Panc1 (cell line): ENCODE results near the gene AHNAK. TPM values are rescaled to one million over a fixed set of nuclear protein-coding genes. Genes with fewer than 3 reads are reported as not detected.

Experiments
- ATAC-seq: fragments of 200-7000 bp; cut with Tn5 transposase; 2 replicates; pipeline ENCODE4 v1.9.1; 2020; ENCODE audit warnings: mild to moderate bottlenecking, moderate library complexity
- BruUV-seq: library from RNA; stranded (reverse); fragments of 400-500 nt; replicated peaks from 2 replicates; lab custom pipeline; 2021; lab: Mats Ljungman, UMichigan
- CTCF ChIA-PET: fragments of 300-600 bp; sonication (Branson Sonifier 250); formaldehyde crosslinking; loops from one replicate; lab custom pipeline; 2022; ENCODE audit warnings: antibody characterized with exemption; lab: Charles Lee
- POLR2A ChIA-PET: fragments of 300-600 bp; sonication (Branson Sonifier 250); formaldehyde crosslinking; loops from one replicate; lab custom pipeline; 2022; ENCODE audit warnings: antibody characterized with exemption; lab: Charles Lee
- DNase-seq: peaks from one replicate; pipeline ENCODE4 v3.0.0-alpha.2; 2010; ENCODE audit warnings: low read depth, low spot score
- H3K27ac ChIP-seq: 2 replicates; pipeline ENCODE4 v1.5.1; 2011; ENCODE audit warnings: mild to moderate bottlenecking, low read length, inconsistent platforms
- H3K27me3 ChIP-seq: fragments of 200-500 bp; sonication (Bioruptor generic); 2 replicates; pipeline ENCODE4 v1.6.0; 2014; ENCODE audit warnings: low read length, inconsistent platforms; ENCODE audit not compliant: control insufficient read depth, insufficient read depth
- H3K36me3 ChIP-seq: fragments of 200-500 bp; sonication (Bioruptor generic); 2 replicates; pipeline ENCODE4 v1.5.1; 2014; ENCODE audit warnings: inconsistent platforms, mild to moderate bottlenecking, low read length, moderate library complexity; ENCODE audit not compliant: control insufficient read depth, insufficient read depth
- H3K4me1 ChIP-seq: 2 replicates; pipeline ENCODE4 v1.5.1; 2011; ENCODE audit warnings: inconsistent platforms, mild to moderate bottlenecking, low read length, moderate library complexity; ENCODE audit not compliant: control insufficient read depth, insufficient read depth
- H3K4me3 ChIP-seq, 2 experiments: 2 replicates each; pipeline ENCODE4 v1.5.1; 2011 to 2012; ENCODE audit warnings: low read depth in 2 of 2, low read length in 2 of 2, mild to moderate bottlenecking in 2 of 2, inconsistent platforms in 1 of 2, moderate library complexity in 1 of 2
- H3K9me3 ChIP-seq: fragments of 200-500 bp; sonication (Bioruptor generic); 2 replicates; pipeline ENCODE4 v1.5.1; 2014; ENCODE audit warnings: low read depth, mild to moderate bottlenecking, inconsistent platforms, low read length, moderate library complexity; ENCODE audit not compliant: control insufficient read depth, insufficient read depth
- POLR2AphosphoS5 ChIP-seq: IDR thresholded peaks from 2 replicates; pipeline ENCODE4 v1.6.1; 2012; ENCODE audit warnings: mild to moderate bottlenecking, low read depth, low read length, moderate library complexity
- REST ChIP-seq, 2 experiments: IDR thresholded peaks; 2 replicates each; pipeline ENCODE4 v1.6.1; 2011 to 2012; ENCODE audit warnings: low read depth in 2 of 2, control low read depth in 1 of 2, low read length in 1 of 2, mild to moderate bottlenecking in 1 of 2, moderate library complexity in 1 of 2; ENCODE audit not compliant: insufficient read depth in 1 of 2
- SIN3A ChIP-seq: IDR thresholded peaks from 2 replicates; pipeline ENCODE4 v1.6.1; 2012; ENCODE audit warnings: low read depth, mild to moderate bottlenecking, low read length, moderate library complexity, borderline replicate concordance; ENCODE audit not compliant: insufficient read depth
- TCF7L2 ChIP-seq: IDR thresholded peaks from 2 replicates; pipeline ENCODE4 v1.6.1; 2011; ENCODE audit warnings: mild to moderate bottlenecking, low read depth, low read length, inconsistent platforms
- in situ Hi-C: cut with HindIII; loops from 2 replicates; pipeline ENCODE4 v1.10.0; 2016; ENCODE audit warnings: low sequenced_read_pairs, low pct_unique_long_range_greater_than_20kb
- intact Hi-C: fragments of 100-400 bp; cut with micrococcal nuclease; formaldehyde crosslinking; loops from one replicate; pipeline ENCODE4 v1.10.0; 2022; ENCODE audit not compliant: unreplicated experiment
- total RNA-seq: library from RNA; stranded (reverse); gene quantifications from one replicate; pipeline ENCODE4 v1.2.1, GENCODE V29; 2021; ENCODE audit not compliant: unreplicated experiment
- TF ChIP-seq, protein P1 (sequence below): fragments of 450-650 bp; IDR thresholded peaks from 2 replicates; pipeline ENCODE4 v1.5.1; 2017; ENCODE audit warnings: mild to moderate bottlenecking

AHNAK gene
- total RNA-seq, 1 experiment from 2014 or later, result 844 TPM

DNA sequence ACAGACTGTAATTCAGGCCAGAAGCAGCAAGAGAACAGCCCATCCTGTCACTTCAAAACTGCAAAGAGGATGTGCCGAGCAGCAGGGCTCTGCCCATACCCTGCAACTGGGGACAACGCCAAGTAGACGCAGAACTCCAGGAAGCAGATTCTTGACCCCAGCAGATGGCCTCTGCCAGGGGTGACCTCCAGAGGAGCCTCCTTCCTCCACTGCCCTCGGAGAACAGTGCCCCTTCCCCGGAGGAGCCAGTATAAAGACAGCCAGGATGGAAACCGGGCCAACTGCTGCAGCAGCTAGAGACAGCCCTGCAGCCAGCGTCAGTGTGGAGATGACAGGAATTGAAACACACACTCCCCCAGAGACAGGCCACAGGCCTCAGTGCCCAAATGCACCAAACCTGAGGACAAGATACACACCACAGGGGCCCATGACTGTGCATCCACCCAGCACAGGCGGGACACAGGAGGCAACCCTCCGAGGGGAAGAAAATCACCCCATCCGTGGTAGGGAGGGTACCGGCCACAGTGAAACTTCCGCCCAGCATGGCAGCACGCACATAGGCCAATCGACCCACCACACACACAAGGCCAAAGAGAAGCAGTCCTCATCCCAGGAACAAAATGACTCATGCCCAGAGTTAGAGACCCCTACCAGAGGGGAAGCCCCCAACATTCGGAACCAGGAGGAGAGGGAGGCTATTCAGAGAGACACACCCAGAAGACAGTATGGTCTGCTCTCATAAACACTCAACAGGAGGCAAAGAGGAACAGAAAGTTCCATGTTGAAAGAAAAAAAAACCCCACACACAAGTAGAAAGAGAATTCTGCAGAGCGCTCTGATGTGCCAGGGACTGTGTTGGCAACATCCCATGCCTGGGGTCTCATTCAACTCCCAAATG is 5.6 kb downstream of the AHNAK start:
- POLR2A ChIA-PET, result interaction anchor here (0.6 to 0.7 kb wide), 2 partner anchors 81 to 138 kb away, joined by 3 to 7 read pairs; no protein-coding TSS in a partner anchor
- peaks cover 51% of the 10 kb centered on the region for H3K4me1 ChIP-seq

More for the DNA sequence above, 5.6 kb downstream of the AHNAK start:
- Histone ChIP-seq H3K27ac (peak overlapping the region; percentile 96), H3K36me3 (peaks cover 6% of the 10 kb centered on the region; the same call in 1 of the 2 replicates), H3K9me3 (no peaks in the 10 kb centered on the region), H3K27me3 (no peaks in the 10 kb centered on the region), H3K4me3 (peak overlapping the region; percentile 80 to 98)
- CTCF ChIA-PET, result interaction anchor here (2.4 to 2.9 kb wide), 2 partner anchors 11 to 116 kb away, joined by 13 to 29 read pairs; no protein-coding TSS in a partner anchor
- TF ChIP-seq, protein P1, sequence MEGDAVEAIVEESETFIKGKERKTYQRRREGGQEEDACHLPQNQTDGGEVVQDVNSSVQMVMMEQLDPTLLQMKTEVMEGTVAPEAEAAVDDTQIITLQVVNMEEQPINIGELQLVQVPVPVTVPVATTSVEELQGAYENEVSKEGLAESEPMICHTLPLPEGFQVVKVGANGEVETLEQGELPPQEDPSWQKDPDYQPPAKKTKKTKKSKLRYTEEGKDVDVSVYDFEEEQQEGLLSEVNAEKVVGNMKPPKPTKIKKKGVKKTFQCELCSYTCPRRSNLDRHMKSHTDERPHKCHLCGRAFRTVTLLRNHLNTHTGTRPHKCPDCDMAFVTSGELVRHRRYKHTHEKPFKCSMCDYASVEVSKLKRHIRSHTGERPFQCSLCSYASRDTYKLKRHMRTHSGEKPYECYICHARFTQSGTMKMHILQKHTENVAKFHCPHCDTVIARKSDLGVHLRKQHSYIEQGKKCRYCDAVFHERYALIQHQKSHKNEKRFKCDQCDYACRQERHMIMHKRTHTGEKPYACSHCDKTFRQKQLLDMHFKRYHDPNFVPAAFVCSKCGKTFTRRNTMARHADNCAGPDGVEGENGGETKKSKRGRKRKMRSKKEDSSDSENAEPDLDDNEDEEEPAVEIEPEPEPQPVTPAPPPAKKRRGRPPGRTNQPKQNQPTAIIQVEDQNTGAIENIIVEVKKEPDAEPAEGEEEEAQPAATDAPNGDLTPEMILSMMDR, result no peak
- TF ChIP-seq SIN3A, result no peak
- TF ChIP-seq TCF7L2, result no peak; the same call in 1 of the 2 replicates
- TF ChIP-seq POLR2AphosphoS5, result no peak
- TF ChIP-seq REST (IDR thresholded peaks at IDR 0.05; ENCODE audit: insufficient read depth in 1 of 2, low read depth in 2 of 2, low read length in 1 of 2), result no peak
- in situ Hi-C loops, result no loop called here
- intact Hi-C loops, result loop anchor here (5.0 to 10.0 kb wide), 3 partner anchors 34 to 146 kb away; no protein-coding TSS in a partner anchor
- BruUV-seq, result no TSS peak
- ATAC-seq (no peak), DNase-seq (no peak)
